PC-9 (cell line): Measurements from ENCODE around the gene C1orf21. TPM values are rescaled to one million over a fixed set of nuclear protein-coding genes. Genes with fewer than 3 reads are reported as not detected.

Experiments
- BruUV-seq: library from RNA; stranded (reverse); fragments of 400-500 nt; replicated peaks from 2 replicates; lab custom pipeline; 2021; lab: Mats Ljungman, UMichigan
- CTCF ChIA-PET: fragments of 300-600 bp; sonication (Branson Sonifier 250); formaldehyde crosslinking; loops from one replicate; lab custom pipeline; 2022; ENCODE audit warnings: antibody characterized with exemption; lab: Charles Lee
- POLR2A ChIA-PET: fragments of 300-600 bp; sonication (Branson Sonifier 250); formaldehyde crosslinking; loops from one replicate; lab custom pipeline; 2022; ENCODE audit warnings: antibody characterized with exemption; ENCODE audit not compliant: unreplicated experiment; lab: Charles Lee
- DNase-seq, 2 experiments: peaks; one replicate each; pipeline versions ENCODE4 v3.0.0 to v3.0.0-alpha.2; 2015 to 2022; ENCODE audit warnings: mixed read lengths in 1 of 2
- H2AFZ ChIP-seq: fragments of 200-600 bp; sonication (generic); 2 replicates; pipeline ENCODE4 v1.8.1; 2017; ENCODE audit warnings: antibody characterized with exemption
- H3F3A ChIP-seq: fragments of 200-600 bp; sonication (generic); 2 replicates; pipeline ENCODE4 v1.8.1; 2017; ENCODE audit warnings: antibody characterized with exemption, mild to moderate bottlenecking, low read depth; ENCODE audit not compliant: insufficient read depth
- H3K27ac ChIP-seq: fragments of 200-600 bp; sonication (generic); 2 replicates; pipeline ENCODE4 v1.6.1; 2016; ENCODE audit warnings: mixed run types
- H3K27me3 ChIP-seq: fragments of 200-600 bp; sonication (generic); 2 replicates; pipeline ENCODE4 v1.6.1; 2016; ENCODE audit warnings: low read depth, mixed run types; ENCODE audit not compliant: insufficient read depth
- H3K36me3 ChIP-seq: fragments of 200-600 bp; sonication (generic); 2 replicates; pipeline ENCODE4 v1.6.1; 2016; ENCODE audit warnings: low read depth, mixed run types
- H3K4me1 ChIP-seq: fragments of 200-600 bp; sonication (generic); replicated peaks from 2 replicates; pipeline ENCODE4 v1.6.1; 2016; ENCODE audit warnings: mixed run types; ENCODE audit not compliant: insufficient read depth
- H3K4me2 ChIP-seq: fragments of 200-600 bp; sonication (generic); 2 replicates; pipeline ENCODE4 v1.6.1; 2017; ENCODE audit warnings: mixed run types
- H3K4me3 ChIP-seq: fragments of 200-600 bp; sonication (generic); 2 replicates; pipeline ENCODE4 v1.6.1; 2016; ENCODE audit warnings: mixed run types
- H3K79me2 ChIP-seq: fragments of 200-600 bp; sonication (generic); 2 replicates; pipeline ENCODE4 v1.6.1; 2017; ENCODE audit warnings: low read depth, mixed run types
- H3K9me2 ChIP-seq: fragments of 200-600 bp; sonication (generic); 2 replicates; pipeline ENCODE4 v1.8.1; 2017; ENCODE audit warnings: mild to moderate bottlenecking; ENCODE audit not compliant: insufficient read depth
- H3K9me3 ChIP-seq: fragments of 200-600 bp; sonication (generic); 2 replicates; pipeline ENCODE4 v1.8.1; 2016; ENCODE audit warnings: low read depth; ENCODE audit not compliant: insufficient read depth
- H4K20me1 ChIP-seq: fragments of 200-600 bp; sonication (generic); 2 replicates; pipeline ENCODE4 v1.8.1; 2017; ENCODE audit not compliant: insufficient read depth
- EZH2 ChIP-seq: fragments of 200-600 bp; sonication (generic); IDR thresholded peaks from 2 replicates; pipeline ENCODE4 v1.8.0; 2017; ENCODE audit warnings: antibody characterized with exemption, low read depth
- intact Hi-C: fragments of 100-400 bp; cut with micrococcal nuclease; formaldehyde crosslinking; loops from one replicate; pipeline ENCODE4 v1.10.0; 2022; ENCODE audit not compliant: unreplicated experiment
- total RNA-seq: library from RNA; stranded (reverse); gene quantifications from 2 replicates; pipeline ENCODE4 v1.2.3, GENCODE V29; 2021
- TF ChIP-seq, protein P1 (sequence below): fragments of 200-600 bp; sonication (generic); conservative IDR thresholded peaks from 2 replicates; pipeline ENCODE4 v1.6.1; 2017; ENCODE audit warnings: mixed run types, antibody characterized with exemption, mild to moderate bottlenecking, moderate library complexity

The C1orf21 gene
- total RNA-seq, 1 experiment from 2014 or later, result 13.8 TPM

GRCh38 chr1:184598403-184599193 is 211.8 kb downstream of the C1orf21 start:
- CTCF ChIA-PET, result no interaction called here
- Histone ChIP-seq H4K20me1 (no peaks in the 10 kb centered on the region), H3K4me1 (no peaks in the 10 kb centered on the region), H3K9me2 (no peaks in the 10 kb centered on the region), H3K9me3 (no peaks in the 10 kb centered on the region), H3K27me3 (no peaks in the 10 kb centered on the region), H2AFZ (no peak overlapping the region), H3K36me3 (no peaks in the 10 kb centered on the region), H3F3A (no peaks in the 10 kb centered on the region), H3K27ac (no peak overlapping the region), H3K4me3 (no peak overlapping the region), H3K79me2 (no peaks in the 10 kb centered on the region), H3K4me2 (no peak overlapping the region)
- intact Hi-C loops, result no loop called here
- BruUV-seq, result no TSS peak
- TF ChIP-seq, protein P1, sequence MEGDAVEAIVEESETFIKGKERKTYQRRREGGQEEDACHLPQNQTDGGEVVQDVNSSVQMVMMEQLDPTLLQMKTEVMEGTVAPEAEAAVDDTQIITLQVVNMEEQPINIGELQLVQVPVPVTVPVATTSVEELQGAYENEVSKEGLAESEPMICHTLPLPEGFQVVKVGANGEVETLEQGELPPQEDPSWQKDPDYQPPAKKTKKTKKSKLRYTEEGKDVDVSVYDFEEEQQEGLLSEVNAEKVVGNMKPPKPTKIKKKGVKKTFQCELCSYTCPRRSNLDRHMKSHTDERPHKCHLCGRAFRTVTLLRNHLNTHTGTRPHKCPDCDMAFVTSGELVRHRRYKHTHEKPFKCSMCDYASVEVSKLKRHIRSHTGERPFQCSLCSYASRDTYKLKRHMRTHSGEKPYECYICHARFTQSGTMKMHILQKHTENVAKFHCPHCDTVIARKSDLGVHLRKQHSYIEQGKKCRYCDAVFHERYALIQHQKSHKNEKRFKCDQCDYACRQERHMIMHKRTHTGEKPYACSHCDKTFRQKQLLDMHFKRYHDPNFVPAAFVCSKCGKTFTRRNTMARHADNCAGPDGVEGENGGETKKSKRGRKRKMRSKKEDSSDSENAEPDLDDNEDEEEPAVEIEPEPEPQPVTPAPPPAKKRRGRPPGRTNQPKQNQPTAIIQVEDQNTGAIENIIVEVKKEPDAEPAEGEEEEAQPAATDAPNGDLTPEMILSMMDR, result no peak
- TF ChIP-seq EZH2, result no peak
- DNase-seq, result no peak
- POLR2A ChIA-PET, result no interaction called here

- ChIA-PET CTCF (no interaction called here), POLR2A (interaction anchor here (0.6 kb wide), 1 partner anchor 42 kb away, joined by 3 read pairs; no protein-coding TSS in a partner anchor)
Measured at GRCh38 chr1:184604152-184604900, 217.5 kb downstream of the C1orf21 start.

DNA sequence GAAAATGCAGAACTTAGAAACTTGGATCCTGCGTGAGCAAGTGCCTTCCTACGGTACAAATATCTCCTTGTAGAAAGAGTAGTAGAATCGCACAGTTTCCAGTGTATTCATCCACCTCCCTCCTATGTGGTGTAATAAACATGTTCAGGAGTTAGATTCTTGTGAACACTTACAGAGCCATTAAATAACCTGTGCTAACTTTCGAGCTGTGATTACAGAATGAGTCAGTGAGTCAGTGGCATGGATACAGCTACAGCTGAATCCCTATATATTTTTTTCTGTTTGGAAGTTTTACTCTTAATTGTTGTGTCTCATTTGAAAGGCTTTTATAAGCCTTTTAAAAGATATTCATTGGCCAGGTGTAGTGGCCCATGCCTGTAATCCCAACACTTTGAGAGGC is 219.1 kb downstream of the C1orf21 start:
- Histone ChIP-seq H3K79me2 (no peaks in the 10 kb centered on the region), H3K4me2 (no peak overlapping the region), H3K9me3 (no peaks in the 10 kb centered on the region), H3K27me3 (no peaks in the 10 kb centered on the region), H3K9me2 (no peaks in the 10 kb centered on the region), H3K27ac (no peak overlapping the region), H3K4me1 (no peaks in the 10 kb centered on the region), H3F3A (no peaks in the 10 kb centered on the region), H4K20me1 (no peaks in the 10 kb centered on the region), H3K4me3 (no peak overlapping the region), H3K36me3 (no peaks in the 10 kb centered on the region), H2AFZ (no peak overlapping the region)
- BruUV-seq, result no TSS peak
- ChIA-PET POLR2A (no interaction called here), CTCF (no interaction called here)
- no peak for DNase-seq
- intact Hi-C loops, result no loop called here
- no peak for TF ChIP-seq EZH2
- TF ChIP-seq, protein P1, result no peak

More at GRCh38 chr1:184604152-184604900, 217.5 kb downstream of the C1orf21 start:
- no TSS peak for BruUV-seq
- Histone ChIP-seq H3K4me1 (no peaks in the 10 kb centered on the region), H3K9me2 (no peaks in the 10 kb centered on the region), H3K79me2 (no peaks in the 10 kb centered on the region), H3F3A (no peaks in the 10 kb centered on the region), H3K36me3 (no peaks in the 10 kb centered on the region), H3K27ac (no peak overlapping the region), H2AFZ (no peak overlapping the region), H3K27me3 (no peaks in the 10 kb centered on the region), H3K4me3 (no peak overlapping the region), H4K20me1 (no peaks in the 10 kb centered on the region), H3K4me2 (no peak overlapping the region), H3K9me3 (no peaks in the 10 kb centered on the region)
- intact Hi-C loops, result no loop called here
- no peak for TF ChIP-seq EZH2
- TF ChIP-seq, protein P1, result no peak
- DNase-seq, result no peak
